Astrocyte of the cerebellum (primary cell): ENCODE measurements around the gene ATP9B.

Experiments used
- DNase-seq: peaks from one replicate; pipeline ENCODE4 v3.0.0-alpha.2; 2011; ENCODE audit warnings: low read depth
- H3K4me3 ChIP-seq: 2 replicates; pipeline ENCODE4 v1.5.1; 2011; ENCODE audit warnings: mild to moderate bottlenecking, low read depth, low read length, moderate library complexity
- CTCF ChIP-seq: IDR thresholded peaks from 2 replicates; pipeline ENCODE4 v1.5.1; 2012; ENCODE audit warnings: low read length, low read depth, moderate library complexity, mild to moderate bottlenecking; ENCODE audit errors: missing control alignments
- in situ Hi-C: cut with HindIII; loops from 2 replicates; pipeline ENCODE4 v1.10.0; 2017; ENCODE audit warnings: low sequenced_read_pairs

Gene ATP9B

GRCh38 chr18:79197531-79197930 lies 128.3 kb downstream of the ATP9B start:
- no peak for DNase-seq
- no peak overlapping the region for H3K4me3 ChIP-seq
- TF ChIP-seq CTCF: no peak
- in situ Hi-C loops: no loop called here

GRCh38 chr18:79199691-79200374 lies 130.6 kb downstream of the ATP9B start:
- in situ Hi-C loops: no loop called here
- no peak for DNase-seq
- no peak for TF ChIP-seq CTCF
- H3K4me3 ChIP-seq: no peak overlapping the region

- in situ Hi-C loops: no loop called here
- no peak for DNase-seq
- H3K4me3 ChIP-seq: no peak overlapping the region
- TF ChIP-seq CTCF: no peak
Measured at GRCh38 chr18:79200546-79201268, 131.5 kb downstream of the ATP9B start.

- H3K4me3 ChIP-seq: no peak overlapping the region
- DNase-seq: peak; percentile 8
- TF ChIP-seq CTCF: no peak
- in situ Hi-C loops: no loop called here
Measured at GRCh38 chr18:79203017-79203605, 133.9 kb downstream of the ATP9B start.

GRCh38 chr18:79204889-79205807 lies 136.0 kb downstream of the ATP9B start:
- in situ Hi-C loops: no loop called here
- TF ChIP-seq CTCF: no peak

GRCh38 chr18:79206444-79206843 lies 137.2 kb downstream of the ATP9B start:
- TF ChIP-seq CTCF: no peak
- DNase-seq: no peak
- in situ Hi-C loops: no loop called here
- no peak overlapping the region for H3K4me3 ChIP-seq

More at GRCh38 chr18:79204889-79205807, 136.0 kb downstream of the ATP9B start:
- no peak for DNase-seq
- no peak overlapping the region for H3K4me3 ChIP-seq
